Prostate gland (tissue), 2 donors: ENCODE results near the gene MROH9. TPM values are rescaled to one million over a fixed set of nuclear protein-coding genes. Genes with fewer than 3 reads are reported as not detected.

ENCODE experiments used
- DNase-seq: peaks from one replicate; pipeline ENCODE4 v3.0.0-alpha.2; 2019; ENCODE audit warnings: low spot score
- H3K27ac ChIP-seq, 2 donors: fragments of 200-600 bp; sonication (generic); 2 replicates each; pipeline ENCODE4 v1.5.1; 2017 to 2019
- H3K27me3 ChIP-seq: fragments of 200-600 bp; sonication (generic); replicated peaks from 2 replicates; pipeline ENCODE4 v1.5.1; 2019; ENCODE audit not compliant: insufficient read depth
- H3K36me3 ChIP-seq, 2 donors: fragments of 200-600 bp; sonication (generic); 1 replicate in 1 of 2; 2 replicates in 1 of 2; pipeline versions ENCODE4 v1.5.1 to v1.8.1; 2017 to 2019
- H3K4me1 ChIP-seq: fragments of 200-600 bp; sonication (generic); replicated peaks from 2 replicates; pipeline ENCODE4 v1.5.1; 2019
- H3K4me3 ChIP-seq, 2 donors: fragments of 200-600 bp; sonication (generic); 2 replicates each; pipeline ENCODE4 v1.5.1; 2017 to 2019
- H3K9me3 ChIP-seq: fragments of 200-600 bp; sonication (generic); 2 replicates; pipeline ENCODE4 v1.5.1; 2017
- CTCF ChIP-seq, 4 experiments: fragments of 200-600 bp in 2 of 4; fragments of 450-650 bp in 2 of 4; sonication (generic) in 2 of 4; IDR thresholded peaks; 1 replicate in 3 of 4; 2 replicates in 1 of 4; pipeline ENCODE4 v1.5.1; 2016 to 2019; ENCODE audit warnings: antibody characterized with exemption in 4 of 4, mild to moderate bottlenecking in 2 of 4, moderate library complexity in 2 of 4
- POLR2A ChIP-seq: fragments of 450-650 bp; IDR thresholded peaks from one replicate; pipeline ENCODE4 v1.6.1; 2016; ENCODE audit warnings: antibody characterized with exemption, mild to moderate bottlenecking
- POLR2AphosphoS5 ChIP-seq: sonication (generic); formaldehyde crosslinking; IDR thresholded peaks from one replicate; pipeline ENCODE4 v1.6.1; 2017; ENCODE audit warnings: antibody characterized with exemption
- WGBS: methylation state at CpG from one replicate; pipeline ENCODE4 v1.1.5; 2018; 5-methylcytosine and 5-hydroxymethylcytosine counted together
- intact Hi-C: fragments of 100-400 bp; cut with DNase I; formaldehyde crosslinking; loops from one replicate; pipeline ENCODE4 v1.14.2; 2022
- total RNA-seq, 2 donors: library from RNA; depleted of rRNA; stranded (reverse); fragments of >200 nt; gene quantifications; one replicate each; pipeline ENCODE4 v1.1.0, GENCODE V29; 2016

Gene MROH9
- total RNA-seq, 2 donors from 2014 or later = not detected

DNA sequence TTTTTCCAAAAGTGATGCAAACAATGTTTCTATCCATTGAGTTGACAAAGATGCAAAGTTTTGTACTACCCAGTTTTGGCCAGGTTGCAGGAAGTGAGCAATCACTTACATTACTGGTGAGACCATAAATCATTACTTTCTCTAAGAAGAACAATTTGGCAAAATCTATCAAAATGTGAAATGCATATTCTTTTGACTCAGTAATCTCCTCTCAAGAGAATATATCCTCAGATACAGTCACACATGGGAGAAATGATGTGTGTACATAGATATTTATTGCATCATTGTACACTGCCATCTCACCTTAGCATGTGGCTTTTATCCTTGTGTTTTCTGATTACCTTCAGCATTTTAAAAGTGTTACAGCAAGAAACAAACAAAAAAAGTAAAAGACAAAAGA lies 103.0 kb downstream of the MROH9 start:
- H3K4me3 ChIP-seq = no peak overlapping the region
- no peak overlapping the region for H3K27ac ChIP-seq
- no peak for TF ChIP-seq CTCF (IDR thresholded peaks at IDR 0.05)
- no peak for TF ChIP-seq POLR2AphosphoS5
- DNase-seq = no peak
- H3K4me1 ChIP-seq = no peaks in the 10 kb centered on the region
- H3K27me3 ChIP-seq = no peaks in the 10 kb centered on the region
- intact Hi-C loops = no loop called here
- no peaks in the 10 kb centered on the region for H3K9me3 ChIP-seq
- H3K36me3 ChIP-seq = no peaks in the 10 kb centered on the region

GRCh38 chr1:171048014-171048413 lies 112.7 kb downstream of the MROH9 start:
- WGBS = 74% methylated on average over 2 of the region's 2 CpGs
- no peaks in the 10 kb centered on the region for H3K4me1 ChIP-seq
- no peaks in the 10 kb centered on the region for H3K9me3 ChIP-seq
- no peak overlapping the region for H3K4me3 ChIP-seq
- TF ChIP-seq CTCF (IDR thresholded peaks at IDR 0.05) (no peak), POLR2A (no peak)
- no peaks in the 10 kb centered on the region for H3K27me3 ChIP-seq
- DNase-seq = no peak
- H3K27ac ChIP-seq = no peak overlapping the region
- intact Hi-C loops = no loop called here
- no peaks in the 10 kb centered on the region for H3K36me3 ChIP-seq

GRCh38 chr1:171052977-171053376 lies 117.6 kb downstream of the MROH9 start:
- TF ChIP-seq CTCF (IDR thresholded peaks at IDR 0.05) (no peak), POLR2A (no peak), POLR2AphosphoS5 (no peak)
- intact Hi-C loops = no loop called here
- H3K27ac ChIP-seq = no peak overlapping the region
- no peaks in the 10 kb centered on the region for H3K36me3 ChIP-seq
- H3K27me3 ChIP-seq = no peaks in the 10 kb centered on the region
- H3K4me3 ChIP-seq = no peak overlapping the region
- DNase-seq = no peak
- 69% methylated on average over 2 of the region's 2 CpGs for WGBS
- no peaks in the 10 kb centered on the region for H3K9me3 ChIP-seq
- no peaks in the 10 kb centered on the region for H3K4me1 ChIP-seq

GRCh38 chr1:171055966-171056643 lies 120.8 kb downstream of the MROH9 start:
- Histone ChIP-seq H3K4me1 (no peaks in the 10 kb centered on the region), H3K27me3 (no peaks in the 10 kb centered on the region), H3K4me3 (no peak overlapping the region), H3K27ac (no peak overlapping the region), H3K36me3 (no peaks in the 10 kb centered on the region), H3K9me3 (no peaks in the 10 kb centered on the region)
- no peak for DNase-seq
- intact Hi-C loops = no loop called here
- TF ChIP-seq CTCF (IDR thresholded peaks at IDR 0.05) (no peak), POLR2AphosphoS5 (no peak), POLR2A (no peak)
- 88% methylated on average over 3 of the region's 3 CpGs for WGBS

- Histone ChIP-seq H3K36me3 (no peaks in the 10 kb centered on the region), H3K9me3 (no peaks in the 10 kb centered on the region), H3K4me3 (no peak overlapping the region), H3K27me3 (no peaks in the 10 kb centered on the region), H3K4me1 (no peaks in the 10 kb centered on the region), H3K27ac (no peak overlapping the region)
- intact Hi-C loops = no loop called here
- no peak for DNase-seq
- no peak for TF ChIP-seq POLR2A
- no peak for TF ChIP-seq POLR2AphosphoS5
- TF ChIP-seq CTCF (IDR thresholded peaks at IDR 0.05) = no peak
- 86% methylated on average over 2 of the region's 2 CpGs for WGBS
Measured at GRCh38 chr1:171061425-171062143, 126.2 kb downstream of the MROH9 start.
